HG02973 (cell line): ENCODE data around the gene CELF1.

Experiments
- ATAC-seq: cut with Tn5 transposase; IDR thresholded peaks from one replicate; pipeline ENCODE4 v1.9.1; 2021; ENCODE audit warnings: moderate library complexity; ENCODE audit not compliant: unreplicated experiment

CELF1 gene

GRCh38 chr11:47430524-47430923, 122.4 kb downstream of the CELF1 start:
- no peak for ATAC-seq

DNA sequence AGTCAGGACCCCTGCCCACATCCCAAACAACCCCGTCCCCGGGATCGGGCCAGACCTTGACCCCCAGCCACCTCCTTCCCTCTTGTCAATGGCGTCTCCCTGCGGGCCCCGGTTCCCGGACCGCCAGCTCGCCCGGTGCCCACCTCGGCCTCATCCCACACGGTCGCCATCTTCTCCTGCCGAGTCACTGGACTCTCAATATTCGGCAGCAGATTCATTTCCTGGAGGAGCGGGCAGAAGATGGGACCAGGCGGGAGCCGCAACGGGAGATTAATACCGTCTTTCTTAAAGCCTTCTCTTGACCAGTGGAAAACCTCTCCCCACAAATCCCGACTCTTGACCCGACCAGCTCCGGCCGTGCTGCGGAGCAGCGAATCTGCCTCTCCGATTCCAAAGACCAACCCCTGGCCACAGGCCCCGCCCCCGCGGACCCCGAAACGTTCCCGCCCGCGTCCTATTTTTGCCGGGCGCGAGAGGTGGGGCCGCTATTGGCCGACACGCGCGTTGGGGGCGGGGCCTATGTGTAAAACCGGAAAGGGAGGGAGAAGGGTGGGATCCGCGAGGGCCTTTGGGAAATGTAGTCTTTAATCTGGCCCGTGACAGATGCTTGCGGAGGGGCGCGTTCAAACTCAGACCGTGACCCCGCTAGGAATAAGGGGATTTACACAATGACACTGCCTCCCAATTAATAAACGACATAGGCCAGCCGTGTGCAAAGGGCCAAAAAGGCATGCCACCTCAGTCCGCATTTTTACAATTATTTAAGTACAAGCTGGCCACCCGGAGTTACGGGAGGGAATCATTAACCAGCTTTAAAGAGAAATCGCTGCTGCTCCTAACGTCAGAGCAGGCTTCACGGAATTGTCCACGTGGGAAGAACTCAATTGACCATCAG, 126.6 kb downstream of the CELF1 start, which contains the start of gene PSMC3:
TSS of gene PSMC3 (minus strand) at position 378 of the 895 bp plus-strand sequence. CDS start at position 218, 160 bp downstream.
- ATAC-seq: peak; percentile 87

- no peak for ATAC-seq
These were observed 127.3 kb downstream of the CELF1 start for GRCh38 chr11:47425611-47426010.

DNA sequence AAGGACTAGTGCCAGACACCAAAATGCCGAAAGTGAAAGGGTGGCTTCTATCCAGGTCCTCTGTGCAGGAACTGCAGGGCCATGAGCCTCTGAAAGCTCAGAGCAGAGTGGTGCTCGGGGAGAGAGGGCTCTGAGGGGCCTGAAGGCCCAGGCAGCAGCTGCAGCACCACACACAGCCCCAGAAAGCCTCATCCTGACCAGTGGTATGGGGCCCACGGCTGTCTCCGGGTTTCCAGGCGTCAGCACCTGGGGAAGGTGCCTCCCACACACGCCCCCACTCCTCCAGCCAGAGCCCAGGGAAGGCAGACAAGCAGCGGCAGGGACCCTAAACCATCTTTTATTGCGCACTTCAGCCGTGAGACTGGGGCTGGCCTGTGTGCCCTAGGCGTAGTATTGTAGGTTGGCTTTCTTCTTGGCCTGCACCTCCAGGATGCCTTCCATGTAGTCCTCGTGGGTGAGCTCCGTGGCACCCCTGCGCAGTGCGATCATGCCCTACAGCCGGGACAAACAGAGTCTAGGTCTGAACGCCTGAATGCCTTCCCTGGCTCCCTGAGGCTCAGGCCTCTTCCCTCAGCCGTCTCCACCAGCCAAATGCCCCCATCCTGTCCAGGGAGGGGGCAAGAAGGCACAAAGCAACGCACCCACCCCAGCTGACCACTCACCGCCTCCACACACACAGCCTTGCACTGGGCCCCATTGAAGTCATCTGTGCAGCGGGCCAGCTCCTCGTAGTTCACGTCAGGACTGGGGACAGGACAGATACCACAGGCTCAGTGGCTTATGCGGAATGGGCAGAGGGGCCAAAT, 134.3 kb downstream of the CELF1 start:
- ATAC-seq: no peak

DNA sequence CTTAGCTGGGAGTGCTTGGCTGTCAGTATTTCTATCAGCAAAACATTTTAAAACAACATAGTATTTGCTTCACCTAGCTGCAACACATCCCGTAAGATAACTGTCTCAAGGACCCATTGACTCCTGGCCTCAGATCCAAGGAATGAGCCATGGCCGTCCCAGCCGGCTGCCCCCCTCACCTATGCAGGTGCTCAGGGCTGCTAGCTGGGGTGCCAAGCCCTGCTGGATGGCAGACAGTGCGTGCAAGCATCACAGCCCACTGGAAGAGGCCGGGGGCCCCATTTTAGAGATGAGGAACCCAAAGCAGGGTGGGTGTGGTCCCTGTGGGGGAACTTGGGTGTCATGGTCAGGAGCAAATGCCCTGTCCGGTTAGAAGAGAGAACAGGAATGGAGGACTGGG, 135.2 kb downstream of the CELF1 start:
- no peak for ATAC-seq

DNA sequence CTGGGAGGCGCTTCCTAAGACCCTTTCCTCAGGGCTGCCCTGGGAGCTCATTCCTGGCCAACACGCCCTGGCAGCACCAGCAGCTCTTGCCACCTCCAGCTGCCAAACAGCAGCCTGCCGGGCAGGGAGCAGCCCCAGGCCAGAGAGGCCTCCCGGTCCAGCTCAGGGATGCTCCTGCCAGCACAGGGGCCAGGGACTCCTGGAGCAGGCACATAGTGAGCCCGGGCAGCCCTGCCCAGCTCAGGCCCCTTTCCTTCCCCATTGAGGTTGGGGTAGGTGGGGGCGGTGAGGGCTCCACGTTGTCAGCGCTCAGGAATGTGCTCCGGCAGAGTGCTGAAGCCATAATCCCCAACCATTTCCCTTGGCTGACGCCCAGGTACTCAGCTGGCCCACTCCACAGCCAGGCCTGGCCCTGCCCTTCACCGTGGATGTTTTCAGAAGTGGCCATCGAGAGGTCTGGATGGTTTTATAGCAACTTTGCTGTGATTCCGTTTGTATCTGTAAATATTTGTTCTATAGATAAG, 136.9 kb downstream of the CELF1 start:
- no peak for ATAC-seq
